H1 (cell line): ENCODE results near the gene ARNT2. TPM values are rescaled to one million over a fixed set of nuclear protein-coding genes. Genes with fewer than 3 reads are reported as not detected.

Experiments used
- CTCF ChIA-PET: fragments of 300-600 bp; sonication (Branson Sonifier 250); formaldehyde crosslinking; loops from one replicate; lab custom pipeline; 2021; ENCODE audit not compliant: partially characterized antibody; lab: Charles Lee
- POLR2A ChIA-PET: fragments of 300-600 bp; sonication (Branson Sonifier 250); formaldehyde crosslinking; loops from one replicate; lab custom pipeline; 2021; ENCODE audit warnings: inconsistent platforms; ENCODE audit not compliant: partially characterized antibody; lab: Charles Lee
- DNase-seq, 2 experiments: peaks; one replicate each; pipeline versions ENCODE4 v3.0.0 to v3.0.0-alpha.2; 2010 to 2022; ENCODE audit warnings: low spot score in 2 of 2, low read depth in 1 of 2, mixed read lengths in 1 of 2
- FAIRE-seq: peaks from 2 replicates; lab custom pipeline; 2011; peaks lifted over from hg19 to GRCh38; lab: Jason Lieb, UNC
- H2AFZ ChIP-seq: 2 replicates; pipeline ENCODE4 v1.8.1; 2012; ENCODE audit warnings: low read length, inconsistent platforms
- H2AK5ac ChIP-seq: 2 replicates; pipeline ENCODE4 v1.6.1; 2013; ENCODE audit warnings: low read depth, low read length
- H2BK120ac ChIP-seq: replicated peaks from 2 replicates; pipeline ENCODE3; 2013; ENCODE audit warnings: low read depth, low read length, inconsistent platforms
- H2BK12ac ChIP-seq: 2 replicates; pipeline ENCODE4 v1.6.1; 2013; ENCODE audit warnings: low read depth, low read length
- H2BK15ac ChIP-seq: 2 replicates; pipeline ENCODE4 v1.6.1; 2013; ENCODE audit warnings: low read length
- H2BK20ac ChIP-seq: 2 replicates; pipeline ENCODE4 v1.6.1; 2013; ENCODE audit warnings: low read length
- H2BK5ac ChIP-seq: 2 replicates; pipeline ENCODE4 v1.6.1; 2013; ENCODE audit warnings: low read depth, low read length
- H3K14ac ChIP-seq: 2 replicates; pipeline ENCODE4 v1.6.1; 2013; ENCODE audit warnings: inconsistent platforms; ENCODE audit not compliant: insufficient read length
- H3K18ac ChIP-seq: 2 replicates; pipeline ENCODE4 v1.6.1; 2013; ENCODE audit warnings: low read length; ENCODE audit errors: extremely low read depth
- H3K23ac ChIP-seq: 2 replicates; pipeline ENCODE4 v1.6.1; 2013; ENCODE audit warnings: inconsistent platforms; ENCODE audit not compliant: insufficient read length
- H3K23me2 ChIP-seq: 2 replicates; pipeline ENCODE4 v1.6.1; 2013; ENCODE audit warnings: low read depth, low read length
- H3K27ac ChIP-seq: 2 replicates; pipeline ENCODE4 v1.6.1; 2011; ENCODE audit warnings: low read depth, low read length, inconsistent platforms
- H3K27me3 ChIP-seq, 4 experiments: replicated peaks in 1 of 4; 1 replicate in 1 of 4; 2 replicates in 3 of 4; pipeline versions ENCODE4 v1.6.1 to v1.8.1; 2011 to 2013; ENCODE audit warnings: low read length in 3 of 4, mild to moderate bottlenecking in 3 of 4, inconsistent platforms in 2 of 4, mixed read lengths in 2 of 4, moderate library complexity in 1 of 4; ENCODE audit not compliant: control insufficient read depth in 3 of 4, insufficient read depth in 3 of 4; ENCODE audit errors: extremely low read depth in 1 of 4
- H3K36me3 ChIP-seq, 4 experiments: 2 replicates each; pipeline versions ENCODE4 v1.6.1 to v1.8.1; 2011 to 2013; ENCODE audit warnings: mild to moderate bottlenecking in 4 of 4, low read length in 3 of 4, moderate library complexity in 2 of 4, control low read depth in 1 of 4, inconsistent platforms in 1 of 4; ENCODE audit not compliant: insufficient read depth in 4 of 4, control insufficient read depth in 2 of 4
- H3K4ac ChIP-seq: replicated peaks from 2 replicates; pipeline ENCODE3; 2013; ENCODE audit warnings: low read length, low read depth, mixed read lengths, inconsistent platforms; ENCODE audit not compliant: insufficient read length
- H3K4me1 ChIP-seq, 4 experiments: replicated peaks in 1 of 4; 1 replicate in 1 of 4; 2 replicates in 3 of 4; pipeline versions ENCODE4 v1.6.1 to v1.8.1; 2011 to 2013; ENCODE audit warnings: low read length in 3 of 4, inconsistent platforms in 2 of 4, mixed read lengths in 1 of 4; ENCODE audit not compliant: insufficient read depth in 4 of 4, control insufficient read depth in 3 of 4
- H3K4me2 ChIP-seq, 2 experiments: 2 replicates each; pipeline versions ENCODE4 v1.6.1 to v1.8.1; 2011 to 2013; ENCODE audit warnings: low read depth in 2 of 2, low read length in 2 of 2, control low read depth in 1 of 2, inconsistent platforms in 1 of 2, mild to moderate bottlenecking in 1 of 2; ENCODE audit not compliant: insufficient read depth in 1 of 2
- H3K4me3 ChIP-seq, 4 experiments: fragments of 200-600, 300-600 bp in 1 of 4; sonication (generic), shearing (Covaris generic), sonication (Bioruptor Twin) in 1 of 4; 2 replicates each; pipeline versions ENCODE4 v1.5.1 to v1.8.1; 2011 to 2016; ENCODE audit warnings: low read length in 4 of 4, low read depth in 3 of 4, control low read depth in 2 of 4, inconsistent platforms in 2 of 4, mild to moderate bottlenecking in 2 of 4, mixed read lengths in 1 of 4, moderate library complexity in 1 of 4; ENCODE audit not compliant: insufficient read depth in 2 of 4; ENCODE audit errors: extremely low read depth in 1 of 4
- H3K56ac ChIP-seq: replicated peaks from 2 replicates; pipeline ENCODE3; 2013; ENCODE audit warnings: low read depth, mild to moderate bottlenecking, mixed read lengths, low read length, inconsistent platforms; ENCODE audit not compliant: insufficient read length
- H3K79me1 ChIP-seq: 2 replicates; pipeline ENCODE4 v1.6.1; 2013; ENCODE audit warnings: low read depth, low read length, control low read depth
- H3K79me2 ChIP-seq, 2 experiments: 2 replicates each; pipeline versions ENCODE4 v1.6.1 to v1.8.1; 2012 to 2013; ENCODE audit warnings: low read length in 2 of 2, mild to moderate bottlenecking in 2 of 2, inconsistent platforms in 1 of 2; ENCODE audit not compliant: insufficient read depth in 2 of 2, control insufficient read depth in 1 of 2
- H3K9ac ChIP-seq, 4 experiments: replicated peaks in 1 of 4; 1 replicate in 1 of 4; 2 replicates in 3 of 4; pipeline versions ENCODE4 v1.6.1 to v1.8.1; 2011 to 2013; ENCODE audit warnings: low read depth in 3 of 4, low read length in 3 of 4, control low read depth in 2 of 4, mild to moderate bottlenecking in 2 of 4, moderate library complexity in 2 of 4, inconsistent platforms in 1 of 4; ENCODE audit errors: extremely low read depth in 1 of 4
- H3K9me3 ChIP-seq, 2 experiments: 2 replicates each; pipeline versions ENCODE4 v1.6.1 to v1.8.1; 2012 to 2013; ENCODE audit warnings: mild to moderate bottlenecking in 2 of 2, moderate library complexity in 2 of 2, control low read depth in 1 of 2, inconsistent platforms in 1 of 2, low read depth in 1 of 2, low read length in 1 of 2, mixed read lengths in 1 of 2; ENCODE audit not compliant: insufficient read depth in 2 of 2
- H4K20me1 ChIP-seq, 2 experiments: replicated peaks in 1 of 2; 2 replicates each; pipeline versions ENCODE3 to v1.8.1; 2011 to 2013; ENCODE audit warnings: inconsistent platforms in 2 of 2, low read length in 2 of 2, mild to moderate bottlenecking in 1 of 2; ENCODE audit not compliant: insufficient read depth in 2 of 2, control insufficient read depth in 1 of 2
- H4K5ac ChIP-seq: 2 replicates; pipeline ENCODE4 v1.6.1; 2013; ENCODE audit warnings: low read length, low read depth, mixed read lengths, inconsistent platforms; ENCODE audit not compliant: insufficient read length
- H4K8ac ChIP-seq: 2 replicates; pipeline ENCODE4 v1.8.0; 2013; ENCODE audit warnings: mild to moderate bottlenecking, moderate library complexity, low read length, inconsistent platforms; ENCODE audit not compliant: insufficient read depth; ENCODE audit errors: extremely low read depth
- H4K91ac ChIP-seq: replicated peaks from 2 replicates; pipeline ENCODE3; 2013; ENCODE audit warnings: low read length, mixed read lengths, inconsistent platforms; ENCODE audit not compliant: insufficient read length
- ATF3 ChIP-seq: IDR thresholded peaks from 2 replicates; pipeline ENCODE4 v1.6.1; 2011; ENCODE audit warnings: low read depth, mild to moderate bottlenecking, low read length; ENCODE audit not compliant: insufficient read depth
- CREB1 ChIP-seq: IDR thresholded peaks from 2 replicates; pipeline ENCODE4 v1.6.1; 2012; ENCODE audit warnings: inconsistent platforms
- JUND ChIP-seq: IDR thresholded peaks from 2 replicates; pipeline ENCODE4 v1.6.1; 2011; ENCODE audit warnings: mild to moderate bottlenecking, improper control_type of control experiment, low read length
- RFX5 ChIP-seq: IDR thresholded peaks from 2 replicates; pipeline ENCODE4 v1.6.1; 2011; ENCODE audit warnings: low read depth, low read length, improper control_type of control experiment, borderline replicate concordance
- YY1 ChIP-seq: IDR thresholded peaks from 2 replicates; pipeline ENCODE4 v1.6.1; 2011; ENCODE audit warnings: low read depth, mild to moderate bottlenecking, low read length
- WGBS, 2 experiments: shearing (Covaris generic) in 1 of 2; methylation state at CpG; one replicate each; pipeline versions ENCODE4 v1.1.6 to v1.1.7; 2013 to 2015; ENCODE audit warnings: low lambda C conversion rate in 2 of 2, mixed read lengths in 2 of 2, inconsistent platforms in 1 of 2, low coverage in 1 of 2, missing lambda C conversion rate in 1 of 2; ENCODE audit not compliant: insufficient replicate concordance in 2 of 2, insufficient coverage in 1 of 2, insufficient read length in 1 of 2; ENCODE audit errors: extremely low coverage in 1 of 2, missing lambda C conversion rate in 1 of 2; 5-methylcytosine and 5-hydroxymethylcytosine counted together
- polyA plus RNA-seq, 7 experiments: library from polyadenylated mRNA; depleted of rRNA in 3 of 7; stranded (reverse) in 5 of 7; unstranded in 2 of 7; fragments of >200 nt in 5 of 7; fragments of 200-250 nt in 2 of 7; gene quantifications; 1 replicate in 5 of 7; 2 replicates in 1 of 7; 4 replicates in 1 of 7; pipeline versions ENCODE4 v1.2.1 to v1.2.3, GENCODE V29; 2011 to 2013; ENCODE audit warnings: missing spikeins in 2 of 7, mixed read lengths in 2 of 7
- total RNA-seq: library from RNA; stranded (reverse); fragmentation: NEBNext Ultra II Directional; extraction: Animal tissue kit (Norgen Biotek cat#: 25700); gene quantifications from 2 replicates; pipeline ENCODE4 v1.2.1, GENCODE V29; 2021
- TF ChIP-seq, protein P1 (sequence below), 3 experiments: IDR thresholded peaks; 1 replicate in 2 of 3; 2 replicates in 1 of 3; pipeline versions ENCODE4 v1.5.1 to v1.6.1; 2011; ENCODE audit warnings: low read length in 3 of 3, mild to moderate bottlenecking in 3 of 3, inconsistent platforms in 2 of 3, low read depth in 1 of 3, moderate library complexity in 1 of 3; ENCODE audit not compliant: insufficient read depth in 1 of 3; ENCODE audit errors: control extremely low read depth in 1 of 3

ARNT2 gene
- total and polyA plus RNA-seq, 2 of the 8 experiments (the other 6 are each of a cell fraction or from before 2014, with no cell fraction given), result 9.5 to 14.6 TPM

DNA sequence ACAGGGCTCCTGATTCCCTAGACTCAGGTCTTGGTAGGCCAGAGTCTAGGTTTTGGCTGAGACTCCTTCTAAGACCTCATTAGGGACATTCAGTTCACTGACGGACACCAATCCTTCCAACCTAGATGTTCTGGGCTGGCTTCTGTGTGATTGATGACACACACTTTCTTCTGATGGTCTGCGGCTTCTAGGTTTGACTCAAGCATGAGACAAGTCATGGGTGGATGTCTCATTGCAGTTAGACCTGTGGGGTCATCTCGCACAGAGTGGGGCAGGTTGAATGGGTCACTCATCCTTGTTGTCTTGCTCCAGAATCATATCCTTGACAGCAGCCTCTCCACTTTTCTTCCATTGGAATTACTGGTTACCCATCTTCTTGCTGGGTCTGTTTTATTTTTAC, 35.8 kb downstream of the ARNT2 start:
- DNase-seq (no peak), FAIRE-seq (no peak)
- Histone ChIP-seq H3K79me1 (peaks cover 5% of the 10 kb centered on the region; the same call in 1 of the 2 replicates), H3K4ac (no peak overlapping the region), H3K36me3 (no peaks in the 10 kb centered on the region; a peak in 1 of 8 replicates), H3K27me3 (peaks cover 0 to 2% (median 0%) of the 10 kb centered on the region in 4 experiments; a peak in 1 of 7 replicates), H2BK5ac (no peak overlapping the region), H4K5ac (no peak overlapping the region), H3K56ac (no peak overlapping the region), H3K18ac (no peak overlapping the region), H3K79me2 (no peaks in the 10 kb centered on the region; a peak in 1 of 4 replicates), H3K14ac (no peak overlapping the region), H4K20me1 (peaks cover 0 to 10% of the 10 kb centered on the region in 2 experiments), H2AFZ (no peak overlapping the region), H3K23me2 (peaks cover 9% of the 10 kb centered on the region; the same call in 1 of the 2 replicates), H4K91ac (no peak overlapping the region), H3K4me1 (peaks cover 0 to 3% (median 1%) of the 10 kb centered on the region in 4 experiments; a peak in 1 of 7 replicates), H2BK20ac (no peak overlapping the region), H2BK120ac (no peak overlapping the region), H4K8ac (no peak overlapping the region), H3K9me3 (no peaks in the 10 kb centered on the region), H3K4me3 (no peak overlapping the region), H2BK12ac (no peak overlapping the region), H3K27ac (no peak overlapping the region), H3K9ac (no peak overlapping the region), H2AK5ac (no peak overlapping the region), H3K23ac (no peak overlapping the region), H2BK15ac (no peak overlapping the region), H3K4me2 (no peak overlapping the region)
- POLR2A ChIA-PET, result no interaction called here
- 91% methylated on average over 2 of the region's 3 CpGs; no CpG with 5 or more reads in 1 of the 2 experiments for WGBS, 2 experiments
- CTCF ChIA-PET, result interaction anchor here (0.9 kb wide), 1 partner anchor 339 kb away, joined by 3 read pairs; the partner anchor contains the start of gene CEMIP
- TF ChIP-seq RFX5 (no peak), ATF3 (no peak), JUND (no peak), CREB1 (no peak), YY1 (no peak)
- TF ChIP-seq, protein P1, sequence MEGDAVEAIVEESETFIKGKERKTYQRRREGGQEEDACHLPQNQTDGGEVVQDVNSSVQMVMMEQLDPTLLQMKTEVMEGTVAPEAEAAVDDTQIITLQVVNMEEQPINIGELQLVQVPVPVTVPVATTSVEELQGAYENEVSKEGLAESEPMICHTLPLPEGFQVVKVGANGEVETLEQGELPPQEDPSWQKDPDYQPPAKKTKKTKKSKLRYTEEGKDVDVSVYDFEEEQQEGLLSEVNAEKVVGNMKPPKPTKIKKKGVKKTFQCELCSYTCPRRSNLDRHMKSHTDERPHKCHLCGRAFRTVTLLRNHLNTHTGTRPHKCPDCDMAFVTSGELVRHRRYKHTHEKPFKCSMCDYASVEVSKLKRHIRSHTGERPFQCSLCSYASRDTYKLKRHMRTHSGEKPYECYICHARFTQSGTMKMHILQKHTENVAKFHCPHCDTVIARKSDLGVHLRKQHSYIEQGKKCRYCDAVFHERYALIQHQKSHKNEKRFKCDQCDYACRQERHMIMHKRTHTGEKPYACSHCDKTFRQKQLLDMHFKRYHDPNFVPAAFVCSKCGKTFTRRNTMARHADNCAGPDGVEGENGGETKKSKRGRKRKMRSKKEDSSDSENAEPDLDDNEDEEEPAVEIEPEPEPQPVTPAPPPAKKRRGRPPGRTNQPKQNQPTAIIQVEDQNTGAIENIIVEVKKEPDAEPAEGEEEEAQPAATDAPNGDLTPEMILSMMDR (IDR thresholded peaks at IDR 0.05; ENCODE audit: control extremely low read depth in 1 of 3, insufficient read depth in 1 of 3, low read depth in 1 of 3, low read length in 3 of 3), result no peak
